BJ (cell line): ENCODE data around the gene ANO7. TPM values are rescaled to one million over a fixed set of nuclear protein-coding genes. Genes with fewer than 3 reads are reported as not detected.
A peak's percentile ranks its signal among the peaks of the same experiment; 100 is the strongest.

Source experiments
- CTCF ChIA-PET: fragments of 350-600 bp; formaldehyde crosslinking; extraction: SDS; loops from one replicate; lab custom pipeline; 2021; ENCODE audit warnings: antibody characterized with exemption, inconsistent platforms; lab: Yijun Ruan, JAX
- POLR2A ChIA-PET: fragments of 300-600 bp; sonication (Branson Sonifier 250); formaldehyde crosslinking; extraction: SDS; loops from one replicate; lab custom pipeline; 2021; ENCODE audit warnings: antibody characterized with exemption; lab: Charles Lee
- DNase-seq: peaks from one replicate; pipeline ENCODE4 v3.0.0-alpha.2; 2011; ENCODE audit warnings: low read depth
- H3K27me3 ChIP-seq: 2 replicates; pipeline ENCODE4 v1.6.0; 2011; ENCODE audit warnings: low read length; ENCODE audit not compliant: control insufficient read depth, insufficient read depth
- H3K36me3 ChIP-seq: 2 replicates; pipeline ENCODE4 v1.5.1; 2011; ENCODE audit warnings: low read length; ENCODE audit not compliant: control insufficient read depth, insufficient read depth
- H3K4me3 ChIP-seq: 2 replicates; pipeline ENCODE4 v1.5.1; 2011; ENCODE audit warnings: low read depth, mild to moderate bottlenecking, control low read depth, low read length
- polyA plus RNA-seq: library from polyadenylated mRNA; depleted of rRNA; stranded (reverse); fragments of >200 nt; gene quantifications from 2 replicates; pipeline ENCODE4 v1.2.3, GENCODE V29; 2011
- TF ChIP-seq, protein P1 (sequence below): IDR thresholded peaks from 2 replicates; pipeline ENCODE4 v1.5.1; 2011; ENCODE audit warnings: low read depth, mild to moderate bottlenecking, control low read depth, inconsistent platforms, low read length, moderate library complexity; ENCODE audit not compliant: insufficient read depth

The ANO7 gene
- polyA plus RNA-seq, 1 experiment, result 0.74 TPM

DNA sequence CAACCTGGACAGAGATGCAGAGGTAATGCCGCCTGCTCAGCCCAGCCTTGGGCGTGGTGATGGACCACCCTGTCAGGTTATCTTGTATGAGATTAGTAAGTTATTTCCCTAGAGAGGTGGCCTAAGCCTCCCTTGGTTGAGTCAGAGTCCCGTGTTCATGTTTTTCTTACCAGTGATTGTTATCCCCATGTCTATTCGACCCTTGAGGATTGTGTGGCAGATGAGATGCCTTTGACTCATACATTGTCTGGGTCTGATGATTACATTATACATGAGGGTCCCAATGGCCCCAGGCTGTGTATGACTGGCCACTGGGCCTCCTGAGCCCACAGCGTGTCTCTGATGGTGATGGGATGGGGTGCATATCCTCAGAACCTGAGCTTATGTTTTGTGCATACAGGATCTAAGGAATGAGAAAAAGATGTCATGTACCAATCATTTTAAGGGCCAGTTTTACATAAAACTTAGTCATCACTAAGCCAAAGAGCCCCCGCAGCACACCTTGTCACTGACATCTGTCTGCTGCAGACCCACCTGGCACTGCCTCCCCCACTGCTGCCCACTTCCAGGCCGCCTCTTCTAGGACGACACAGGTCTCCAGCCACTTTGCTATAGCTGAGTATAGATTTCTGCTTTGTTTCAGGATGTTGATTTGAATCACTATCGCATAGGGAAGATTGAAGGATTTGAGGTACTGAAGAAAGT, 30.5 kb upstream of the ANO7 start:
- Histone ChIP-seq H3K4me3 (no peak overlapping the region), H3K27me3 (no peaks in the 10 kb centered on the region), H3K36me3 (peaks cover 14% of the 10 kb centered on the region)
- ChIA-PET POLR2A (no interaction called here), CTCF (interaction anchor here (0.8 kb wide), 1 partner anchor 307 kb away, joined by 4 read pairs; no protein-coding TSS in a partner anchor)
- TF ChIP-seq, protein P1, sequence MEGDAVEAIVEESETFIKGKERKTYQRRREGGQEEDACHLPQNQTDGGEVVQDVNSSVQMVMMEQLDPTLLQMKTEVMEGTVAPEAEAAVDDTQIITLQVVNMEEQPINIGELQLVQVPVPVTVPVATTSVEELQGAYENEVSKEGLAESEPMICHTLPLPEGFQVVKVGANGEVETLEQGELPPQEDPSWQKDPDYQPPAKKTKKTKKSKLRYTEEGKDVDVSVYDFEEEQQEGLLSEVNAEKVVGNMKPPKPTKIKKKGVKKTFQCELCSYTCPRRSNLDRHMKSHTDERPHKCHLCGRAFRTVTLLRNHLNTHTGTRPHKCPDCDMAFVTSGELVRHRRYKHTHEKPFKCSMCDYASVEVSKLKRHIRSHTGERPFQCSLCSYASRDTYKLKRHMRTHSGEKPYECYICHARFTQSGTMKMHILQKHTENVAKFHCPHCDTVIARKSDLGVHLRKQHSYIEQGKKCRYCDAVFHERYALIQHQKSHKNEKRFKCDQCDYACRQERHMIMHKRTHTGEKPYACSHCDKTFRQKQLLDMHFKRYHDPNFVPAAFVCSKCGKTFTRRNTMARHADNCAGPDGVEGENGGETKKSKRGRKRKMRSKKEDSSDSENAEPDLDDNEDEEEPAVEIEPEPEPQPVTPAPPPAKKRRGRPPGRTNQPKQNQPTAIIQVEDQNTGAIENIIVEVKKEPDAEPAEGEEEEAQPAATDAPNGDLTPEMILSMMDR, result no peak
- no peak for DNase-seq

DNA sequence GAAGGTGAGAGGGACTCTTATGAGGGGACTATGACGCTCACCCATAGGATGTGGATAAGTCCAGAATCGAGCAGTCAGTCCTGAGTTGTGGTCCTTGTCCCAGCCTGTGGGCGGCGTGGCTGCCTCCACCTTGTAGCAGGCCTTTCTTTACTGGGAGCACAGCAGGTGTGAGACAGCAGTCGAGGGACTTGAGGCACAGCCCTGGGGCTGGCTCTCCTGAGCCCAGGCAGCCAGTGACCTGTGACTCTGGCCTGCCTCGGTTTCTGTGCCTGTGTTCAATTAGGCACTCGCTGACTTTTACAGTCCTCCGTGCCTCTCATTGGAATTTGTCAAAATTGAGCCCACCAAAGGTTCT, 30.0 kb upstream of the ANO7 start:
- H3K4me3 ChIP-seq, result no peak overlapping the region
- POLR2A ChIA-PET, result no interaction called here
- CTCF ChIA-PET, result no interaction called here
- DNase-seq, result no peak
- H3K36me3 ChIP-seq, result peaks cover 14% of the 10 kb centered on the region
- H3K27me3 ChIP-seq, result no peaks in the 10 kb centered on the region
- TF ChIP-seq, protein P1, result no peak

DNA sequence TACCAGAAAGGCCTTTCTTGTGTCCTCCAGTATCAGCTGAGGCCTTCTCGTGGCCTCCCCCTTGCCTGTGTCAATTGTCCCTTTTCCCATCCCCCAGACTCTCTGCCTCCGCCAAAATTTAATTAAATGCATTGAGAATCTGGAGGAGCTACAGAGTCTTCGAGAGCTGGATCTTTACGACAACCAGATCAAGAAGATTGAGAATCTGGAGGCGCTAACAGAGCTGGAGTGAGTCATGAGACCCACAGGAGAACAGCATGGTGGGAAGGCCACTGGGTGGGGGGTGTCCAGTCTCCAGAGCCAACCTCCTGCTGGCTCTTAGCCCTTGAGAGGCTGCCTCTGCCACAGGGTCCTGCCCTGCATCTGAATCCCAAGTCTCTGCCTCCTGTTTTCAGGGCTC, 29.4 kb upstream of the ANO7 start:
- ChIA-PET POLR2A (no interaction called here), CTCF (no interaction called here)
- peaks cover 15% of the 10 kb centered on the region for H3K36me3 ChIP-seq

DNA sequence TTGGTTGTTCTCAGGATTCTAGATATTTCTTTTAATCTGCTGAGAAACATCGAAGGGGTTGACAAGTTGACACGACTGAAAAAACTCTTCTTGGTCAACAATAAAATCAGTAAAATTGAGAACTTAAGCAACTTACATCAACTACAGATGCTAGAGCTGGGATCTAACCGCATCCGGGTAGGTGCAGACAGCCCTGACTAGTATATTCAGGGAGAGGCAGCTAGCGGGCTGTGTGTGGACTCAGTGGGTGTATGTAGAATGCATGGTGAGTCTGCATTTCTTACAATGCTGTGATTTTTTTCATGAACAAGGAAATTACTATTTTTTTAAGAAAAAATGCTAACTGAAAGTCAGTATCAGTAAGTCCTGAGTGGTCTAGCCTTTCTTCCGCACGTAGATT, 28.2 kb upstream of the ANO7 start:
- CTCF ChIA-PET, result no interaction called here
- DNase-seq, result no peak
- no peak overlapping the region for H3K4me3 ChIP-seq
- TF ChIP-seq, protein P1, result no peak
- H3K36me3 ChIP-seq, result peaks cover 14% of the 10 kb centered on the region
- POLR2A ChIA-PET, result no interaction called here
- H3K27me3 ChIP-seq, result no peaks in the 10 kb centered on the region

More for the DNA sequence above, 29.4 kb upstream of the ANO7 start:
- TF ChIP-seq, protein P1, result no peak
- Histone ChIP-seq H3K4me3 (no peak overlapping the region), H3K27me3 (no peaks in the 10 kb centered on the region)
- no peak for DNase-seq

DNA sequence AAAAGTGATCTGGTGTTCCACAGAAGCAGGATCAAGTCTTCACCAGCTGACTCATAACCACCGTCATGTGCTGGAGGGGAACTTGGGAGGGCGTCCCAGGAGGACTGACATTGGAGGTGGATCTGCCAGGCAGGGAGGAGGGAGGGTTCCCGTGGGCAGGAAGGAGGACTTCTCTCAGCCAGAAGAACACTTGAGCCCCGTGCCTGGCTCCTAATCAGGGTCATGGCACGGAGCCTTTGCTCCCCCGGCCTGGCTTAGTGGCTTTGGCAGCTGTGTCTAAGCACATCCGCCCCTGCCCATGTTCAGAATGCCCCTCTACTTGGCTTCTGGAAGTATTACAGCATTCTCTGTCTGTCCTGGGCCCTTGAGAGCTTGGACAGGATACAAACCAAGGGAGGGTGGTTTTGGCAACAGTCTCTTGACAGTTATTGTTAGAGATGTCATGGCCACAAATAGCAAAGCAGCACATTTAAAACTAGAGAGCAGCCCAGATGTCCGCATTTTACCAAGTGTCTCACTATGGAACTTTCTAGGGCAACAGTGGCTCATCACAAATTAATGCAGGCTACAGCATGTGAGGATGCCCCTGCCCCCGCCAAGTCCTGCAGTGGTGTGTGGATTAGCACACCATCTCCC, 26.7 kb upstream of the ANO7 start:
- peaks cover 20% of the 10 kb centered on the region for H3K36me3 ChIP-seq
- no peak overlapping the region for H3K4me3 ChIP-seq
- H3K27me3 ChIP-seq, result no peaks in the 10 kb centered on the region
- CTCF ChIA-PET, result interaction anchor here (1.1 kb wide), 1 partner anchor 247 kb away, joined by 3 read pairs; no protein-coding TSS in a partner anchor
- peak; percentile 39 for DNase-seq
- POLR2A ChIA-PET, result no interaction called here
- TF ChIP-seq, protein P1, result no peak
